HG03060 (cell line): ENCODE results near the gene TMPRSS4.

Experiments
- ATAC-seq: cut with Tn5 transposase; IDR thresholded peaks from one replicate; pipeline ENCODE4 v1.9.1; 2021; ENCODE audit warnings: low read depth, moderate number of reproducible peaks; ENCODE audit not compliant: unreplicated experiment

TMPRSS4 gene

GRCh38 chr11:118129471-118130172 lies 52.7 kb downstream of the TMPRSS4 start:
- no peak for ATAC-seq

DNA sequence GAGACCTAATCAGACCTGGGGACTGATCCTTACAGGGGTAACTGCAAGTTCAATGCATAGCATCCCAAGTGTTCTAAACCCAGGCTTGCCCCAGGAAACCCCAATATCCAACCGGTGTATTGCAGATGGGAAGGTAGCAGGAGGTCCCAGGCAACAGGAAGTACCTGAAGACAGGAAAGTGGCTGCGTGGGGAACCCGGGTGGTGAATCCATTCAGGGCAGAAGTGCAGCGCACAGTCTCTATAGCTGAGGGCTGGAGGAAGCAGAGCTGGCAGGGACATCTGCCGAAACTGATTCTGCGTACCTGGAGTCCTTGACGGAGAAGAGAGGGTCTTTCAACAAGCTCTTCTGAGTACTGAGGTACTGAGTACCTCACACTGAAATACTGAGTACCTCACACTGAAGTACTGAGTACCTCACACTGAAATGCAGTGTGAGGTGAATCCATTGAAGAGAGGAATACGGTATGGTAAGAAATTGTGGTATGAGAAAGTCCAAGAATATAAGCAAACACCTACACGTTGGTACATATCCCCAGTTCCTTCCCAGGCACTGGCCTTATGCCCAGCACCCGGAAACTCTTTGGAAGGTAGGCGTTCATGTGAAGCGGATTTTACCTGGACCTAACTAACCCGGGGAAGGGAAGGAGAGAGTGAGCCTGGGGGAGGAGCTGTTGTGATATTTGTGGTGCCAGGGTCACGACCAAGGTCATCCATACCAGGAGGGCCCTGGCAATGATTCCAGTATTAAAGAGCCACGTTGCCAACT lies 55.7 kb downstream of the TMPRSS4 start:
- no peak for ATAC-seq

GRCh38 chr11:118133816-118134215 lies 56.9 kb downstream of the TMPRSS4 start:
- no peak for ATAC-seq

DNA sequence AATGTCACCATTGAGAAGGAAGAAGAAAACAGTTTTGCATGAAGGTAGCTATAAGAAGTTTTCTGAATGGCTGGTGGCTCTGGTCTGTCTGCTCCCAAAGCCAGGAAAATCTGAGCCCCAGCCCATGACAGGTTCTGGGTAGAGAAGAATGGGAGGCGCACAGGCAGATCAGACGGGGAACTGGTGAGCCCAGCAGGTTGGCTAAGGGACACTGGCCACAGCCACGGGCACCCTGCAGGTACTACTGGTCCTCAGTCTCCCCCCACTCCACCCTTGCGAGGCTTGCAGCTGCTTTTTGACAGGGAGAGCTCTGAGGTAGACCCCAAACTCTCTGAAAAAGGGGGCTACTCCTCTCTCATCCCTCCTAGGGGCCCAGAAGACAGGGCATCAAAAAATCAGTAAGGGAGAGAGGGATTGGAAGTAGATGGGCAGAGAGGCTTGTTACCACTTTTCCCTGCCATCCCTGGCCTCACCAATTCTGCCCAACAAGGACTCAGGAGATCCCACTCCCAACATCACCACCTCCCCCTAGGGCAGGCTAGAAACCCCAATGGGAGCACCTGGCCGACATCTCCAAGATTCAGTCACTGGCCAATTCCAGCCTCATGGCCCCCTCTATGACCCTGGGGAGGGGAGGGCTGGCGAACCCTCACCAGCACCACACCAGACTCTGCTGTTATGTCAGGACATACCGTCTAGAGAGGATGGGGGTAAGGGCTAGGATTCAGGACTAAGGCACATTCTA lies 58.3 kb downstream of the TMPRSS4 start:
- ATAC-seq = no peak

- no peak for ATAC-seq
Measured at GRCh38 chr11:118135796-118136165, 58.9 kb downstream of the TMPRSS4 start.

DNA sequence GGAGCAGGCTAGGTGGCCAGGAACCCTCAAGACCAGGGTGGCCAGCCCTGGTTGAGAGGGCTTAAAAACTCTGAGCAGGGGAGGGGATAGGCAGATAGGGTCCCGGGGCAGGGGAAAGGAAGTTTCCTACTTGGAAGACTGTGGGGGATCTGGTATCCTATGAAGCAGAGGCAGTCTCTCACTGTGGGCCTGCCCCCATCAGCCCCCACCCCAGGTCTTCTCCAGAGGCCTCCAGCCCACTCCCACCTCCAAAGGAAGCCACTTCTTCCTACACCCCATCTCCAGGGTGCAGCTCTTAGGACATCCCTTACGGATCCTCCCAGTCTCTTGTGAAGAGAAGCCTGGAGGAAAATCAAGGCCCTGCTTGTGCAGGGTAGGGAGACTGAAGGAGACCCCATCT lies 59.5 kb downstream of the TMPRSS4 start:
- no peak for ATAC-seq

DNA sequence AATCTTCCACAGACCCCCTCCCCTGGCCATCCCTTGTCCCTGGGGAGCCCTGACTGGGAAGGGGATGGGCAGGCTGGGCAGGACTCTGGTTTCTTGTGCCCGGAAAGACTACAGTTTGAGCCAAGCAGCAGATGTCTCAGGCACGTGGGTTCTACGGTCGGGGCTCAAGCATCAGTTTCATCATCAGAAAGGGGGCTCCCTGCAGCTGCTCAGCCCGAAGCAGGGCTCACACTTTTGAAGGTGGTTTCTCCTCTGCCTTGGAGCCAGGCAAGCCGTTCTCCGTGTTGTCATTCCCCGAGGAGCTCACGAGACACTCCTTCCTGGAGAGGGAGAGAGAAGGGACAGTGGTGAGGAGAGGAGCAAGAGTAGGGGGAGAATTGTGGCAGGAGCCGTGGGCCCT lies 59.9 kb downstream of the TMPRSS4 start:
- no peak for ATAC-seq

- ATAC-seq = no peak
Measured at GRCh38 chr11:118138839-118139420, 62.1 kb downstream of the TMPRSS4 start.

- ATAC-seq = no peak
Measured at GRCh38 chr11:118139578-118139977, 62.7 kb downstream of the TMPRSS4 start.

- ATAC-seq = no peak
Measured at GRCh38 chr11:118142081-118142480, 65.2 kb downstream of the TMPRSS4 start.

- ATAC-seq = no peak
Measured at GRCh38 chr11:118142809-118143208, 65.9 kb downstream of the TMPRSS4 start.

GRCh38 chr11:118143661-118144185 lies 66.8 kb downstream of the TMPRSS4 start:
- ATAC-seq = no peak

GRCh38 chr11:118144301-118145268 lies 67.7 kb downstream of the TMPRSS4 start:
- ATAC-seq = no peak

DNA sequence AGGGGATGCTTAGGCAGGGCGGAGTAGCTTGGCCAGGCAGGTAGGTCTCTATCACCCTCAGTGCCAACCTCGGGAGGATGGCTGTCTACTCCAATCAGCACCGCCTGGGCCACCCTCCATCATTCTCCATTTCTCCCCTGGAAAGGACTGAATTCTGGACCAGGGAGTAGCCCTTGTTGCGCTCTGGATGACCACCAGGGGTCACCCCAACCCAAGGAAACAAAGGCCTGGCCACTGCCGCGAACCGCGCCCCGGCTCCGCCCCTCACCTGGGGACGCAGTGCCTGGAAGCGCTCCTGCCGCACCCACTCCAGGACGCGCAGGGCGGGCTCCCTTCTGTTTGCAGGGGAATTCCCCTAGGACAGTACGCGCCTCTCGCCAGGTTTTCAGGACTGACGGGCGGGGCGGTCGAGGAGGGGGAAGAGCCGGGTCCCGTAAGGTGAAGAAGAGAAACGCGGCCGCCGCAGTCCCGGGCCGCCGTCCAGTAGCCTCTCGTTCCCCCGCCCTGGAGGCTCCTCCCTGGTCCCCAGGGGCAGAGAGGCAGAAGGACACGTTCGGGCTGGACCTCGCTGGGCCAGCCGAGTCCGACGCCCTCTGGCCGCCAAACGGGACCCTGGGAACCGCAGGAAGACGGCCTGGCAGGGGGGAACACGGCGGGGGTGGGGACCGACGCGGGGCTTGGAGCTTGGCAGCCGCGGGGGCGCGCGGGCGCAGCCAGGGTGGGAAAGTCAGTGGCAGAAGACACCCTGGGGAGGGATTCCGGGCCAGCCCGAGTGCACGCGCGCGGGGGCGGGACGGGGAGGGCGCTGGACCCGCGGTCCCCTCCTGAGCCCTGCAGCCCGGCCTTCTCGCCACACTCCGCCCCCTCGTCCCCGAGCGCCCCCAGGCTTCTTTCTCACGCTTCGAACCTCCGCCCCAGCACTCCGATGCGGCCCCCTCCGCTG lies 68.7 kb downstream of the TMPRSS4 start:
- no peak for ATAC-seq

GRCh38 chr11:118146554-118146953 lies 69.7 kb downstream of the TMPRSS4 start:
- ATAC-seq = no peak

DNA sequence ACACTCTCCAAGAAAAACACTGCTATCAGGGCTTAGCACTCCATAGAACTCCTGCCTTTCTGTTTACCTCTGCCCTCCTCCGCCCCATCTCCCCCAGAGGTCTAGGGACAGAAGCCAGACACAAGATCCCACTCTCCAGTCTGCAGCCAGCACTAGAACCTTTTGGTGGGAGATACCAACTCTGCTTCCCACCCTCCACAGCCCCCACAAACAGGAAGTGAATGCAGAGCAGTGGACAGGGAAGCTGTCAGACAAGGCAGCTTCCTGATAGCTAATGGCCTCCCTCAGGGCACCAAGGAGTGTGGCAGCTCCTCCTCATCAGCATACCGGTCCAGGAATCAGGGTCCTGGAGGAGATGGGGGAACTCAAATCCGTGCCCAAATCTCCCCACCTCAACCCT lies 70.6 kb downstream of the TMPRSS4 start:
- ATAC-seq = no peak

DNA sequence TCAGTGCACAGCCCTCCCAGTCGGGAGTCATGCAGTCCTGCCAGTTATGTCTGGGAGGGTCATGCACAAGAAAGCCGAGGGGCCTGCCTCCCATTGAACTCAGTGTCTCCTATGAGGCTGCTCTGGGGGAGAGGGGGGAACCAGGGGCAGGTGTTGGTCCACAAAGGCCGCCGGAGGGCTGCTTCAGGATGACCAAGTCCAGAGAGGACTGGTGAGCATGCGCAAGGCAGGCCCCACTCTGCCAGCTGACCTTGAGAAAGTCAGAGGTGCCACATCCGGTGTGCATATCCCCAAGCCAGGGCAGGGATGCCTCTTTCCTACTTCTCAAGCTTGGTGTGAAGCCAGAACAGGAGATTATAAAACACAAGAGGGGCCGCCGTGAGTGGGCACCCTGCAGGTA lies 71.4 kb downstream of the TMPRSS4 start:
- no peak for ATAC-seq

- no peak for ATAC-seq
Measured at GRCh38 chr11:118148856-118149255, 72.0 kb downstream of the TMPRSS4 start.

DNA sequence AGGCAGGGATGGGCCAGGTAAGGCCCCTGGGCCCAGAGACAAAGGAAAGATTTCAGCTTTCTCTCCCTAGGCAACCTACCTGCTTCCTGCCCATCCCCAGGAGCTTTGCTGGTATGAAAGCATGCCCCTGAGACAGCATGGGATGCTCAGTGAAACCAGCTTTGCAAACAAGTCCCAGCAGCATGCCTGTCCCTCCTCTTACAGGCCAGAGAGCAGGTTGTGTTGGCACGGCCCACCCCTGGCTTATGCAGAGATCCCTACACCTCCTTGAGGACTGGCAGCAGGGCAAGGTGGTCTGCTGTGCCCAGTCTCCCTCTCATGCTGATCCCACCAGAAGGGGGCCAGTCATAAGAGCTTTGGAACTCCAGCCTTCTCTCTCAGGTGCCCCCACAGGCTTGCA lies 72.6 kb downstream of the TMPRSS4 start:
- ATAC-seq = no peak
